Measurements from ENCODE around the gene SPTBN1.

- TF ChIP-seq JUNB (IDR thresholded peaks at IDR 0.05) = no peak
- TF ChIP-seq CTCF (IDR thresholded peaks at IDR 0.05) = no peak
- no peak for TF ChIP-seq EHMT2 (IDR thresholded peaks at IDR 0.05; ENCODE audit: low read depth)
These were observed 26.6 kb downstream of the SPTBN1 start for GRCh38 chr2:54482715-54483114.
